ENCODE measurements around the gene SLC35F6. TPM values are rescaled to one million over a fixed set of nuclear protein-coding genes. Genes with fewer than 3 reads are reported as not detected.
A peak's percentile ranks its signal among the peaks of the same experiment; 100 is the strongest.

SLC35F6 gene
- total and polyA plus RNA-seq, 9 of the 15 experiments (the other 6 are each of a cell fraction or from before 2014, with no cell fraction given), result 11.9 to 47.3 (median 22.5) TPM

DNA sequence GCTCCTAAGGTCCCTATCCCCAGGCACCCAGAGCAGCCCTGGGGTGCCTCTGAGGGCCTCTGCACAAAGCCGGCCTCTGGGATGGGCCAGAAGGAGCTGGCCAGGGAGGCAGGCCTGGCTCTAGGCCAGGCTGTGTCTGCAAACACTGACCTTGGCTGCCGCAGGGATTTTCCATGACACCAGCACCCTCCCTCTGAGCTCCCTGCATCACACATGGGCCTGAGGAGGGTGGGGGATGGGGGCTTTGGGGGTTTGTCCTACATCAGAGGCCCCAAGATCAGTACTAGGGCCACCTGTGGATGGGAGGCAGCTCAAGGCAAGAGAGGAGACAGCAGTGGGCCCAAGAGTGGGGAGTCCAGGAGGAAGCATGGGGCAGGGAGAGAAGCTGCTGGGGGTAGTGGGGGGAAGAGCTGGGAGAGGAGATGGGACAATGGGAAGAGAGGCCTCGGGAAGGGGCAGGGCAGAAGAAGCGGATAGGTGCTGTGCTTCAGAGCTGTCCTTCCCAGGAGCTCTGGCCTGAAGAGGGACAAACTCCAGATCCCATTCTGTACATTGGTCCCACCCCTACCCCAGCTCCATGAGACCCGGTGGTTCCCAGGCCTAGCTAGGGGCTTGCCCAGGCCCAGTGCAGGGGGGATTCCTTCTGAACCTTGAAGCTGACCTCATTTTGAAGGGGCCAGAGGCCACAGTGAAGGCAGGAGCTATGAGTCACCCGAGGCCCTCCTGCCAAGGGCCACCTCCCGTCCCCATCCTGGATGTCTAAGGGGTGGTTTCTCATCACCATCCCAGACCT lies 43.6 kb upstream of the SLC35F6 start:
- Histone ChIP-seq H3K4me2 (ENCODE audit: insufficient read depth, low read length) (no peak overlapping the region), H3K36me3 (ENCODE audit: control insufficient read depth, insufficient read depth, low read length) (no peaks in the 10 kb centered on the region), H3K9me1 (ENCODE audit: control insufficient read depth, insufficient read depth, low read length) (no peaks in the 10 kb centered on the region), H4K20me1 (replicated peaks; ENCODE audit: control insufficient read depth, insufficient read depth, low read length) (no peaks in the 10 kb centered on the region), H2AFZ (ENCODE audit: low read depth, low read length) (peak overlapping the region; percentile 3; the same call in 1 of the 2 replicates), H3K79me2 (ENCODE audit: control insufficient read depth, insufficient read depth, low read length) (no peaks in the 10 kb centered on the region), H3K4me3 (no peak overlapping the region), H3K27ac (ENCODE audit: extremely low read depth, low read depth, low read length) (no peak overlapping the region), H3K9me3 (replicated peaks; ENCODE audit: control insufficient read depth, insufficient read depth, low read depth, low read length) (no peaks in the 10 kb centered on the region), H3K4me1 (replicated peaks in 1 of 2; ENCODE audit: control insufficient read depth in 2 of 2, insufficient read depth in 2 of 2, low read length in 2 of 2) (peaks cover 15 to 36% of the 10 kb centered on the region in 2 experiments), H3K9ac (ENCODE audit: insufficient read depth in 1 of 2, low read depth in 2 of 2, low read length in 2 of 2) (peak overlapping the region in 1 of 2 experiments; percentile 61; a peak in 1 of 4 replicates), H3K27me3 (ENCODE audit: control insufficient read depth in 2 of 2, insufficient read depth in 2 of 2, low read length in 2 of 2) (0 out of 5 replicates have a peak, but pooled peaks cover 0 to 2% of the 10 kb centered on the region in 2 experiments)
- in situ Hi-C loops (cut with MboI), result no loop called here
- WGBS (ENCODE audit: insufficient coverage, low coverage, missing lambda C conversion rate), result 26% methylated on average over 5 of the region's 7 CpGs
- POLR2A ChIA-PET, result interaction anchor here (0.6 to 1.0 kb wide), 4 partner anchors 10 to 299 kb away, joined by 3 read pairs; no protein-coding TSS in a partner anchor
- BruUV-seq (replicated peaks), result no TSS peak
- ATAC-seq (no peak), FAIRE-seq (no peak), DNase-seq (ENCODE audit: extremely low read depth in 1 of 4, low spot score in 3 of 4) (peak in 1 of 4 experiments; percentile 34)
- intact Hi-C loops (cut with micrococcal nuclease), result no loop called here
- CTCF ChIA-PET (ENCODE audit: low intra/inter-chr PET ratio), result no interaction called here
- peak; percentile 76 for TF ChIP-seq NFIC (IDR thresholded peaks at IDR 0.05)
- TF ChIP-seq MAFF (IDR thresholded peaks at IDR 0.05; ENCODE audit: low read length), result no peak
- no peak for TF ChIP-seq E2F3 (CRISPR knock-in tag; IDR thresholded peaks at IDR 0.05)
- TF ChIP-seq, protein P1, sequence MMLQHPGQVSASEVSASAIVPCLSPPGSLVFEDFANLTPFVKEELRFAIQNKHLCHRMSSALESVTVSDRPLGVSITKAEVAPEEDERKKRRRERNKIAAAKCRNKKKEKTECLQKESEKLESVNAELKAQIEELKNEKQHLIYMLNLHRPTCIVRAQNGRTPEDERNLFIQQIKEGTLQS (IDR thresholded peaks at IDR 0.05), result peak; percentile 71
- TF ChIP-seq, protein P1 (CRISPR knock-in tag; conservative IDR thresholded peaks at IDR 0.05), result no peak
- no peak for TF ChIP-seq ZNF384 (IDR thresholded peaks at IDR 0.05; ENCODE audit: low read depth, low read length)
- no peak for TF ChIP-seq ZNF431 (CRISPR knock-in tag; IDR thresholded peaks at IDR 0.05)

Measured in K562 (cell line).